GM18861 (cell line): ENCODE data around the gene FSD1L.
"Not testable (repeated sequence)": the region's sequence is repeated elsewhere in the genome, so short reads cannot be mapped to it uniquely, and the experiment has no call there.

Source experiments
- ATAC-seq: cut with Tn5 transposase; IDR thresholded peaks from one replicate; pipeline ENCODE4 v1.9.1; 2021; ENCODE audit not compliant: unreplicated experiment

Gene FSD1L

GRCh38 chr9:105483618-105484017 lies 35.8 kb downstream of the FSD1L start:
- ATAC-seq = peak; percentile 76

- no peak for ATAC-seq
Observed at GRCh38 chr9:105484226-105484625, 36.4 kb downstream of the FSD1L start.

- no peak for ATAC-seq
Observed at GRCh38 chr9:105485131-105485530, 37.3 kb downstream of the FSD1L start.

- ATAC-seq = no peak
Observed at GRCh38 chr9:105496826-105497225, 49.0 kb downstream of the FSD1L start.

GRCh38 chr9:105497704-105498103 lies 49.9 kb downstream of the FSD1L start:
- no peak for ATAC-seq

GRCh38 chr9:105500108-105500766 lies 52.4 kb downstream of the FSD1L start:
- peak; percentile 86 for ATAC-seq

- no peak for ATAC-seq
Observed at GRCh38 chr9:105501414-105501813, 53.6 kb downstream of the FSD1L start.

- ATAC-seq = no peak
Observed at GRCh38 chr9:105502276-105502675, 54.4 kb downstream of the FSD1L start.

- peak; percentile 36 for ATAC-seq
Observed at GRCh38 chr9:105503881-105504280, 56.0 kb downstream of the FSD1L start.

GRCh38 chr9:105507096-105507790 lies 59.4 kb downstream of the FSD1L start:
- ATAC-seq = no peak

GRCh38 chr9:105508530-105508929 lies 60.7 kb downstream of the FSD1L start:
- no peak for ATAC-seq

GRCh38 chr9:105510024-105510423 lies 62.2 kb downstream of the FSD1L start:
- peak; percentile 69 for ATAC-seq

GRCh38 chr9:105511446-105511845 lies 63.6 kb downstream of the FSD1L start:
- ATAC-seq = no peak

GRCh38 chr9:105515811-105516413 lies 68.1 kb downstream of the FSD1L start:
- ATAC-seq = no peak

GRCh38 chr9:105519710-105520369 lies 72.0 kb downstream of the FSD1L start:
- ATAC-seq = not testable (repeated sequence)

- not testable (repeated sequence) for ATAC-seq
Observed at GRCh38 chr9:105520992-105521391, 73.2 kb downstream of the FSD1L start.

GRCh38 chr9:105522618-105523385 lies 75.0 kb downstream of the FSD1L start:
- not testable (repeated sequence) for ATAC-seq

- ATAC-seq = no peak
Observed at GRCh38 chr9:105531530-105531929, 83.7 kb downstream of the FSD1L start.

- ATAC-seq = peak; percentile 62
Observed at GRCh38 chr9:105535920-105536668, 88.3 kb downstream of the FSD1L start.

GRCh38 chr9:105539452-105539851 lies 91.6 kb downstream of the FSD1L start:
- no peak for ATAC-seq
